Heart left ventricle (tissue), 16 donors: Measurements from ENCODE around the gene VASH2. TPM values are rescaled to one million over a fixed set of nuclear protein-coding genes. Genes with fewer than 3 reads are reported as not detected.
A peak's percentile ranks its signal among the peaks of the same experiment; 100 is the strongest.

Source experiments
- ATAC-seq, 4 donors: fragments of 200-7000 bp; cut with Tn5 transposase; one replicate each; pipeline ENCODE4 v1.9.1; 2020 to 2022; ENCODE audit warnings: moderate library complexity in 4 of 4, mild to moderate bottlenecking in 3 of 4, moderate number of reproducible peaks in 1 of 4
- DNase-seq, 5 donors: peaks; one replicate each; pipeline ENCODE4 v3.0.0-alpha.2; 2020
- H3K27ac ChIP-seq, 12 donors: fragments of 200-600 bp; sonication (generic) in 4 of 12; one replicate each; pipeline versions ENCODE4 v1.5.0 to v1.8.0; 2016 to 2022; ENCODE audit warnings: mild to moderate bottlenecking in 2 of 12
- H3K27me3 ChIP-seq, 9 donors: fragments of 200-600 bp; sonication (generic) in 2 of 9; one replicate each; pipeline versions ENCODE4 v1.5.1 to v1.8.0; 2016 to 2022; ENCODE audit warnings: mild to moderate bottlenecking in 3 of 9
- H3K36me3 ChIP-seq, 9 donors: fragments of 200-600 bp; sonication (generic) in 2 of 9; one replicate each; pipeline versions ENCODE4 v1.5.0 to v1.8.0; 2018 to 2022; ENCODE audit warnings: mild to moderate bottlenecking in 2 of 9
- H3K4me1 ChIP-seq, 12 donors: fragments of 200-600 bp; sonication (generic) in 4 of 12; one replicate each; pipeline versions ENCODE4 v1.5.0 to v1.8.0; 2016 to 2022; ENCODE audit warnings: mild to moderate bottlenecking in 3 of 12
- H3K4me3 ChIP-seq, 12 donors: fragments of 200-600 bp; sonication (generic) in 4 of 12; one replicate each; pipeline versions ENCODE4 v1.5.0 to v1.8.0; 2017 to 2022; ENCODE audit warnings: mild to moderate bottlenecking in 9 of 12, moderate library complexity in 4 of 12
- H3K9me3 ChIP-seq, 12 donors: fragments of 200-600 bp; sonication (generic) in 4 of 12; one replicate each; pipeline versions ENCODE4 v1.5.0 to v1.8.0; 2016 to 2022; ENCODE audit warnings: mild to moderate bottlenecking in 1 of 12
- POLR2A ChIP-seq, 2 donors: fragments of 450-650 bp; IDR thresholded peaks; one replicate each; pipeline ENCODE4 v1.6.1; 2017; ENCODE audit warnings: antibody characterized with exemption in 2 of 2, mild to moderate bottlenecking in 2 of 2, moderate library complexity in 2 of 2
- WGBS, 4 donors: extraction: QIAGEN DNeasy Blood & Tissue Kit in 2 of 4; methylation state at CpG; one replicate each; pipeline versions ENCODE4 v1.1.5 to v1.1.7; 2013 to 2018; 5-methylcytosine and 5-hydroxymethylcytosine counted together
- intact Hi-C, 10 donors: fragments of 100-400 bp; cut with DNase I; formaldehyde crosslinking; loops; one replicate each; pipeline versions ENCODE4 v1.11.1 to v1.14.2; 2022
- polyA plus RNA-seq, 2 donors: library from polyadenylated mRNA; stranded (reverse); fragments of 200-250 nt; gene quantifications; one replicate each; pipeline ENCODE4 v1.2.3, GENCODE V29; 2013
- total RNA-seq, 9 donors: library from RNA; depleted of rRNA in 2 of 9; stranded (reverse); fragments of >200 nt in 2 of 9; fragmentation: NEBNext Ultra II Directional in 3 of 9; extraction: Animal tissue kit (Norgen Biotek cat#: 25700) in 3 of 9; gene quantifications; one replicate each; pipeline versions ENCODE4 v1.1.0 to v1.2.4, GENCODE V29; 2016 to 2023
- TF ChIP-seq, protein P1 (sequence below), 12 donors: fragments of 200-600 bp; sonication (generic) in 4 of 12; IDR thresholded peaks; one replicate each; pipeline versions ENCODE4 v1.5.0 to v1.8.0; 2018 to 2022; ENCODE audit warnings: antibody characterized with exemption in 12 of 12, mild to moderate bottlenecking in 5 of 12
- donor health status: ischemic (EF 13 %, LVEDD 7.1; RV severe dilation, severe dysfunction).
- donor health status: healthy with polysubstance abuse.
- donor health status: DM: no; HTN: yes; CAD: no.
- donor health status: DM: no; HTN: no; CAD: no.
- donor health status: ischemic (EF 25% LVEDD 6.9; RV normal size, moderate dysfunction).
- donor health status: ischemic (EF 25% LVEDD 5.7; RV mildly dilated, moderate dysfunction).
- donor health status: healthy.
- donor health status: DM: yes; HTN: yes; CAD: no.
- donor health status: ischemic (EF 35%, LVEDD 5.7; RV mildly dilated, moderate dysfunction).
- donor health status: nonischemic (EF 11% LVEDD 7.7; RV severe dilation, severe dysfunction).
- donor health status: DM: yes; HTN: yes; CAD: no.
- donor health status: PGD.
- donor health status: ischemic (EF 29% LVEDD 5.4; RV normal size, mild dysfunction).
- donor health status: nonischemic (EF 23%, LVEDD 6.1; RV moderate dilation, normal function).

VASH2 gene
- total and polyA plus RNA-seq, 11 donors = 0.19 to 2.6 (median 0.53) TPM; not detected in 1

DNA sequence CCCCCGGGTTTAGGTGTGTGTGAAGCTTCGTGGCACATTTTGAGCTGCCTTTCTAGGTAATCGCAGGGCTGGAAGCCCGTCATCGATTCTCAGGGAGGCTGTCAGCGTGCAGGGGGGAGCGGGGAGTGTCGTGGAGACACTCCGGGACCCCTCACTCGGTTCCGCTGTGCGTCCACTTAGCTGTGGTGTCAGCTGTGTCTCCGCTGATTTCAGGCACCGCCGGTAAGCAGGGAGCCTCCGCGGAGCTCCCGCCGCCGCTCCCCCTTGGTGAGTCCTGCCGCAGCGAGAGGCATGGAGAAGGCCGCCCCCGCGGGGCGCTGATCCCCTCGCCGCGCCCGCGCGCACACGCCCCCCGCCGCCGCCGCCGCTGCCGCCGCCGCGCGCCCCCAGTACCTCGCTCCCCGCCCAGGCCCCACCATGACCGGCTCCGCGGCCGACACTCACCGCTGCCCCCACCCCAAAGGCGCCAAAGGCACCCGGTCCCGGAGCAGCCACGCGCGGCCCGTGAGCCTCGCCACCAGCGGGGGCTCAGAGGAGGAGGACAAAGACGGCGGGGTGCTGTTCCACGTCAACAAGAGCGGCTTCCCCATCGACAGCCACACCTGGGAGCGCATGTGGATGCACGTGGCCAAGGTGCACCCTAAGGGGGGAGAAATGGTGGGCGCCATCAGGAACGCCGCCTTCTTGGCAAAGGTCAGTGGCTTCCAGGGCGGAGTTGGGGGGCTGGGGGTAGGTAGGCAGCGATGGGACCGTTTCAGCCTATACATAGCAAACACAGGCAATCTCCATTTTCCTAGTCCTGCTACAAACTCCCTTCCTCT is 995 bp downstream of the VASH2 start:
- DNase-seq (peak in 1 of 5 donors; percentile 66), ATAC-seq (peak in 1 of 4 donors; percentile 38)
- intact Hi-C loops = no loop called here
- no peak for TF ChIP-seq POLR2A (IDR thresholded peaks at IDR 0.05)
- TF ChIP-seq, protein P1, sequence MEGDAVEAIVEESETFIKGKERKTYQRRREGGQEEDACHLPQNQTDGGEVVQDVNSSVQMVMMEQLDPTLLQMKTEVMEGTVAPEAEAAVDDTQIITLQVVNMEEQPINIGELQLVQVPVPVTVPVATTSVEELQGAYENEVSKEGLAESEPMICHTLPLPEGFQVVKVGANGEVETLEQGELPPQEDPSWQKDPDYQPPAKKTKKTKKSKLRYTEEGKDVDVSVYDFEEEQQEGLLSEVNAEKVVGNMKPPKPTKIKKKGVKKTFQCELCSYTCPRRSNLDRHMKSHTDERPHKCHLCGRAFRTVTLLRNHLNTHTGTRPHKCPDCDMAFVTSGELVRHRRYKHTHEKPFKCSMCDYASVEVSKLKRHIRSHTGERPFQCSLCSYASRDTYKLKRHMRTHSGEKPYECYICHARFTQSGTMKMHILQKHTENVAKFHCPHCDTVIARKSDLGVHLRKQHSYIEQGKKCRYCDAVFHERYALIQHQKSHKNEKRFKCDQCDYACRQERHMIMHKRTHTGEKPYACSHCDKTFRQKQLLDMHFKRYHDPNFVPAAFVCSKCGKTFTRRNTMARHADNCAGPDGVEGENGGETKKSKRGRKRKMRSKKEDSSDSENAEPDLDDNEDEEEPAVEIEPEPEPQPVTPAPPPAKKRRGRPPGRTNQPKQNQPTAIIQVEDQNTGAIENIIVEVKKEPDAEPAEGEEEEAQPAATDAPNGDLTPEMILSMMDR (IDR thresholded peaks at IDR 0.05) = no peak
- peaks cover 0 to 25% (median 7%) of the 10 kb centered on the region in 9 donors for H3K27me3 ChIP-seq
- H3K4me1 ChIP-seq = peaks cover 0 to 22% (median 5%) of the 10 kb centered on the region in 12 donors
- no peaks in the 10 kb centered on the region for H3K36me3 ChIP-seq
- no peaks in the 10 kb centered on the region for H3K9me3 ChIP-seq
- no peak overlapping the region for H3K27ac ChIP-seq
- WGBS, 4 donors = 5 to 18% (median 6%) methylated on average over 15 to 72 of the region's 72 CpGs
- H3K4me3 ChIP-seq = peak overlapping the region; percentile 33 to 65 (median 54)

DNA sequence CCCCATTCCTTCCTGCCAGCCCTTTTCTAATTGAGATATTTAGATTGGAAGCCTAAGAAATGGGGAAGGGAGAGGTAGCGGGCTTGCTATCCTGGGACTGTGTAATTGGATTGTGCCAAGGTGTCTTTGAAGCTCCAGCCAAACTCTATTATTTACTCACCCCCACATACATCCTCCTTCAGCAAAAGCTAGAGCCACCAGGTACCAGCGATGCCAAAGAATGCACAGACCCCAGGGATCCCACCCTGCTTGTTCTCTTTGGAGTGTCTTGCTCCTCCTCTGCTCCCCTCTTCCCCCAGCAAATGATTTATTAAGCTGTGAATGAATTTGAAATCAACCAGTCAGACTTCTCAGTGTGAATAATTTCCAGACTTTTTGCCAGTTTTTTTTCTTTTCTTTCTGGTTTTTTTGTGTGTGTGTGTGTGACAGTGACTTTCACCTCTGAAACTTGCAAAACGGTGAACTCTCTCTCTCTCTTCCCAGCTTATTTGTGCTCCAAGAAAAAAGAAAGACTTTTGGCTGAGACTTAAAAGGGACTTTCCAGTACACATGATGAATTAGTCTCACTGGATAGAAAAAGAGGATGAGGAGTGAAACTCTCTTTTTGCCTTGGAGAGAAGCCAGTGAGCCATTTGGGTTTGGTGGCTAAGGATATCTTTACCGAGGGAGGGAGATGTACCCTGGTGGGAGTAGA is 1.8 kb downstream of the VASH2 start:
- Histone ChIP-seq H3K36me3 (no peaks in the 10 kb centered on the region), H3K9me3 (no peaks in the 10 kb centered on the region), H3K27ac (no peak overlapping the region), H3K27me3 (peaks cover 0 to 25% (median 7%) of the 10 kb centered on the region in 9 donors), H3K4me3 (peak overlapping the region in 4 of 12 donors; percentile 52 to 65 (median 59)), H3K4me1 (peaks cover 0 to 22% (median 5%) of the 10 kb centered on the region in 12 donors)
- DNase-seq (no peak), ATAC-seq (no peak)
- WGBS, 4 donors = 47 to 59% (median 53%) methylated on average over 4 of the region's 4 CpGs
- no peak for TF ChIP-seq POLR2A (IDR thresholded peaks at IDR 0.05)
- TF ChIP-seq, protein P1 (IDR thresholded peaks at IDR 0.05) = no peak
- intact Hi-C loops = no loop called here

DNA sequence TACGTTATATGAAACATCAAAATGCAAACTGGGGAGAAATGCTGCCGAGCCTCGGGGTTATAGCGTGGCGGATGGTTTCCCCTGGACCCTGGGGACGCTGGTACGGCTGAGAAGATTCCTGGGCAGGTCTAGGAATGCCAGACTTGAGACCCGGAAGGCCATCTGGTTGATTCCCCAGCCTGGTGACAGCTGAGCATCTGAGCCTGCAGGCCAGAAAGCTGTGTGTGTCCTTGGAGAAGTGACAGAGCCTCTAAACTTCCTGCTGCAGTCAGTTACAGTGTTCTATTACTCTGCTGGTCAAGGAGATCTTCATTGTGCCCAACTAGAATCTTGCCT is 2.3 kb downstream of the VASH2 start:
- no peaks in the 10 kb centered on the region for H3K9me3 ChIP-seq
- H3K36me3 ChIP-seq = no peaks in the 10 kb centered on the region
- peak overlapping the region in 1 of 12 donors; percentile 65 for H3K4me3 ChIP-seq
- TF ChIP-seq, protein P1 (IDR thresholded peaks at IDR 0.05) = no peak
- TF ChIP-seq POLR2A (IDR thresholded peaks at IDR 0.05) = no peak
- H3K27me3 ChIP-seq = peaks cover 0 to 25% (median 7%) of the 10 kb centered on the region in 9 donors
- no peak for DNase-seq
- intact Hi-C loops = no loop called here
- H3K4me1 ChIP-seq = peaks cover 0 to 22% (median 5%) of the 10 kb centered on the region in 12 donors
- no peak overlapping the region for H3K27ac ChIP-seq
- 51 to 64% (median 57%) methylated on average over 7 to 8 of the region's 8 CpGs for WGBS, 4 donors
- ATAC-seq = no peak

DNA sequence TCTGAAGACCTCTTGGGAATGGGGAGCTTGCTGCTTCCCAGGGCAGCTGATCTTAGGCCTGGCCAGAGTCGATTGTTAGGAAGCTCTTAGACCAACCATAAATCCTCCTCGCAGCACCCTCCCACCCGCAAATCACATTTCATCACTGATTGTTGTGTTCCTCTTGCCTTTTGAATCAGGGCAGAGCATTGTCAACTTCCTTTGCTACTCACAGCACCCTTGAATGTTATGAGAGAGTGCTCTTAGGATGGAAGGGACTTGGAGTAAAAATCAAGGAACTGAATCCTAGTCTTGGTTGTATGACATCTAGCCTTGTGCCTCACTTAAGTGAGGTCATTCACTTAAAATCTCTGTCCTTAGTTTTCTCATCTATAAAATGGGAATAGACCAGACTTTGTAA is 3.0 kb downstream of the VASH2 start:
- no peak for ATAC-seq
- Histone ChIP-seq H3K9me3 (no peaks in the 10 kb centered on the region), H3K4me3 (no peak overlapping the region), H3K27me3 (peaks cover 0 to 25% (median 7%) of the 10 kb centered on the region in 9 donors), H3K4me1 (peaks cover 0 to 22% (median 5%) of the 10 kb centered on the region in 12 donors), H3K27ac (no peak overlapping the region), H3K36me3 (no peaks in the 10 kb centered on the region)
- WGBS, 4 donors = 75 to 82% (median 79%) methylated on average over 3 of the region's 3 CpGs
- DNase-seq = no peak
- intact Hi-C loops = no loop called here
- TF ChIP-seq, protein P1 (IDR thresholded peaks at IDR 0.05) = no peak
- TF ChIP-seq POLR2A (IDR thresholded peaks at IDR 0.05) = no peak
